Kidney capillary endothelial cell (primary cell): ENCODE data around the gene TYW1.
"Not testable (repeated sequence)": the region's sequence is repeated elsewhere in the genome, so short reads cannot be mapped to it uniquely, and the experiment has no call there.

Experiments used
- DNase-seq: peaks from one replicate; pipeline ENCODE4 v3.0.0-alpha.2; 2018; ENCODE audit warnings: low spot score

The TYW1 gene

DNA sequence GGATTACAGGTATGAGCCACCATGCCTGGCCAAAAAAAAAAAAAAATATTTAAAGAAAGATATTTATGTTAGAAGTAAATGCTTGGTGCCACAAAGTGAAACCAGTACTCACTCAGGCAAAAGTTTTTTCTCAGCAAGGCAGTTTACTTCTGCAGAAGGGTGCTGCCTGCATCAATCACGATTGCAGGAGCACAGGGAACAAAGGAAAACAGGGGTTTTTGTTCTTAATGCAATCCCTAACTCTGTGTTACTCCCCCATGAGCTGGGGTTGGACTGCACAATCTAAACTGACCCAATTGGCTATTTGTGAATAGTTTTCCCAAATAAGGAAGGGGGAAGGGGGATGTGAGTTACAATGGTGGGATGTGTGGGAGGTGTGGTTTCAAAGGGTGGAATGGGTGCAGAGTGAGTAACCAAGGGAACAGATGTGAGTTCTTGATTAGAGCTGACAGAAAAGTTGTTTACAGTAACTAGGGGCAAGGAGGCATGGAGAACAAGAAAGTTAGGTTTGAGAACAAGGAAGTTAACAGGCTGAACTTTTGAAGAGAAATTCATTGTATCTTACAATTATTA lies 255.4 kb downstream of the TYW1 start:
- DNase-seq, result no peak

DNA sequence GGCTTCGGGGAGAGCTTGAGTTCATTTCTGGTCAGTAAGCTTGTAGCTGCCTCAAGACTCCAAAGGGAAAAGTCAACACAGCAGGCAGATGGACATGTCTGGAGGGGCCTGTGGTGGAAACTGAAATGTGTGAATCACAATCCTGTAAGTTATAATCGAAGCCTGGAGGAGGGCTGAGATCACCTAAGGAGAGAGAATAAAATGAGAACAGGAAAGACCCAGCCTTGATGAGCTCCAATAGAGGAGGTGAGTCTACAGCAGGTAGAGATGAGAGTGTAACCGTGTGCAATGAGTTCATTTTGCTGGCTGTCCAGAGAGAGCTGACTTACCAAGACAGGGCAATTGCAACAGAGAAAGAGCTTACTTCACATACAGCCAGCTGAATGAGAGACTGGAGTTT lies 258.4 kb downstream of the TYW1 start:
- DNase-seq, result not testable (repeated sequence)

DNA sequence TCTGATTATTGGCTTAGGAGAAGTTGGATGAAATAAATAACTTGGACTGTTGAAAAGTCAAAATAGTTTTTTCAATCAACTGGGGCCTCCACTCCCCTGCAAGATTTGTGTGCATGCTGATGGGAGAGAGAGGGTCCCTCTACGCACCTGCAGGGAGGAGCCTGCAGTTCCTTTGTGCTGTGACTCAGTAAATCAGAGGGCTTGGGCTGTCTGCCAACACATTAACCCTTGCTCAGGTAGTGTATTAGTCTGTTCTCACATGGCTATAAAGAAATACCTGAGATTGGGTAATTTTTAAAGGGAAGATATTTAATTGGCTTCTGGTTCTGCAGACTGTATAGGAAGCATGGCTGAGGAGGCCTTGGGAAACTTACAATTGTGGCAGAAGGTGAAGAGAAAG lies 261.1 kb downstream of the TYW1 start:
- not testable (repeated sequence) for DNase-seq

DNA sequence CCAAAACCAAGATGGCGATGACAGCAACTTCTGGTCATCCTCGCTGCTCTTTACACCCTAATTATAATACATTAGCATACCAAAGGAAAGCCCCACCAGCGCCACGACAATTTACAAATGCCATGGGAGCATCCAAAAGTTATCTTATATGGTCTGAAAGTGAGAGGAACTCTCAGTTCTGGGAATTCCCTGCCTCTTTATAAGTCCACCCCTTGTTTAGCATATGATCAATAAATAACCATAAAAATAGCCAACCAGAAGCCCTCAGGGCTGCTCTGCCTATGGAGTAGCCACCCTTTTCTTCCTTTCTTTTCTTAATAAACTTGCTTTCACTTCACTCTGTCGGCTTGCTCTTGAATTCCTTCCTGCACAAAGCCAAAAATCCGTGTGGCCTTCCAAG lies 262.7 kb downstream of the TYW1 start:
- not testable (repeated sequence) for DNase-seq

DNA sequence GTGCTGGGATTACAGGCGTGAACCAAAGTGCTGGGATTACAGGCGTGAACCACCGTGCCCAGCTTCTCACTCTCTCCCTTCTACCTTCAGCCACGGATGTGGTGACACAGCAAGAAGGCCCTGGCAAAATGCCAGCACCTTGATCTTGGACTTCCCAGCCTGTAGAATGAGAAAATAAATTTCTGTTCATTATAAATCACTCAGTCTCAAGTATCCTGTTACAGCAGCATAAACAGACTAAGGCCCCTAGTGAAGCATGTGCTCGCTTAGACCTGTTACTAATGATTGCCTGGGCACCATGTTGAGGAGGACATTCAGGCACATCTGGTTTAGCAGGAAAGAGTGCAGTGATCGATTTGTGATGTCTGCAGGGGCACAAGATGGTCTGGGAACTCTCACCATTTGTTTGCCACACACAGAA lies 263.5 kb downstream of the TYW1 start:
- DNase-seq, result peak; percentile 1

DNA sequence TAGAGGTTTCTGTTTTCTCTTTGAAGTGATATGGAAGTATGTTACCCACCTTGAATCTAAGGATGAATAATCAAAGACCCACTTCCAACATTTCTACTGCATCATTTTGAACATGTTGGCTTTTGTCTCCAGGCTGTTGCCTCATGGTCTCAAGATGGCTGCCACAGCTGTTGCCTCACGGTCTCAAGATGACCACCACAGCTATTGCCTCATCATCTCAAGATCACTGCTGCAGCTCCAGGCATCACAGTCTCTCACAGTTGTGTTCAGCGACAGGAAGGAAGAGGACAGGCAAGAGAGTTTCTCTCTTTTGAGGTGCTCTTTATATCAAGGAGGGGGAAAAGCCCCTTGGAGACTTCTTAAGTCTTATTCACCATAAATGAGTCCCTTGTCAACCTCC lies 267.4 kb downstream of the TYW1 start:
- not testable (repeated sequence) for DNase-seq

DNA sequence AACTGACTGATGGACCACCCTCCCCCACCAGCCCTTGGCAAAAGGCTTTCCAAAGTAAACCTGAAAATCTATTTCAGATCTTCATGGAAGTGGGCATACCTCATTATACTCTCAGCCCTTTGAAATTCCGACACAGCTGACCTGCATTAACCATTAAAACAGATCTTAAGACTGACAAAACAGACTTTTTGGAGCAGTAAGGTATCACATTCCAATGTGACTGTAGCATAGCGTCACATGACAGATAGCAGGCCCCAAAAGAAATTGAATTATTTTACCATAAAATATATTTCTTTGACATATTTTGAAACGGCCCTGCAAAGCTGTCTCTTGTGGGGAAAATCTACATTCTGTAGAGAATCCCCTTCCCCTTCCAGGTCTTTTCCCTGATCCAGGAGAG lies 269.4 kb downstream of the TYW1 start:
- not testable (repeated sequence) for DNase-seq

DNA sequence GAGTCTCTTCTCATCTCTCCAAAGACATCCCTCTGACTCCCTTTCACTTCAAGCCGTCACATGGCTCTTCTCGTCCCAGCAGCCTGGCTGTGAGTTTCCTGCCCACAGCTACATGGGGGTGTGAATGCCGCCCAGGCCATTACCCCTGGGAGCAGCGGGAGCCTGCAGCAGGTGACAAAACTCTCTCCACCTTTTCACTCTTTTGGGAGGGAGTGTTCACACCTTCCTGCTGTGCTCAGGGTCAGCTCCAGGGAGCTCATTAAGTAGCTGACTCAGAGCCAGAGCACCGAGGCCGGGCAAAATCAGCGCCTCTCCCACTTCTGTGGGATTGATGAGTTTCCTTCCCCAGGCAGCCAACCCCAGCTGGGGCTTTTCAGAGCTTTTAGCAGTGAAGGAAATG lies 271.3 kb downstream of the TYW1 start:
- no peak for DNase-seq

DNA sequence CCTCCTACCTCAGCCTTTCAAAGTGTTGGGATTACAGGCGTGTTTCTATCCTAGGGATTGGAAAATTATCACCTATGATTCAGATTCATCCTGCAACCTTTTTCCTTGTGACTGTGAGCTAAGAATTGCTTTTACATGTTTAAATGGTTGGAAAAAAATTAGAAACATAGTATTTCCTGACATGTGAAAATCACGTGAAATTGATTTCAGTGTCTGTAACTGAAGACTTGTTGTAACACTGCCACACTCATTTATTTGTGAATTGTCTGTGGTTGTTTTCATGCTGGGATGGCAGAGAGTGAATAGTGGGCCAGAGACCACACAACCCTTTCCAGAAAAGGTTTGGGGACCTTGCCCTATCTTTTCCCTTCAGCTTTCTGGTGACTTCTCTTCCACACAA lies 273.3 kb downstream of the TYW1 start:
- not testable (repeated sequence) for DNase-seq
